A673 (cell line): ENCODE measurements around the gene TPR. TPM values are rescaled to one million over a fixed set of nuclear protein-coding genes. Genes with fewer than 3 reads are reported as not detected.
"Not testable (repeated sequence)": the region's sequence is repeated elsewhere in the genome, so short reads cannot be mapped to it uniquely, and the experiment has no call there.

ENCODE experiments used
- BruUV-seq: library from RNA; stranded (reverse); fragments of 400-500 nt; replicated peaks from 2 replicates; lab custom pipeline; 2021; lab: Mats Ljungman, UMichigan
- CTCF ChIA-PET: fragments of 300-600 bp; sonication (Branson Sonifier 250); formaldehyde crosslinking; loops from one replicate; lab custom pipeline; 2022; ENCODE audit warnings: antibody characterized with exemption; lab: Charles Lee
- POLR2A ChIA-PET: fragments of 300-600 bp; sonication (Branson Sonifier 250); formaldehyde crosslinking; loops from one replicate; lab custom pipeline; 2022; ENCODE audit warnings: antibody characterized with exemption; ENCODE audit not compliant: low non-redundant PET; lab: Charles Lee
- DNase-seq: peaks from one replicate; pipeline ENCODE4 v3.0.0-alpha.2; 2015; ENCODE audit warnings: low spot score
- H3K27ac ChIP-seq: fragments of 200-600 bp; sonication (generic); 2 replicates; pipeline ENCODE4 v1.5.1; 2016; ENCODE audit warnings: mixed run types, low read depth, mild to moderate bottlenecking, mixed read lengths, antibody characterized with exemption, low read length; ENCODE audit not compliant: poor library complexity, severe bottlenecking
- H3K27me3 ChIP-seq: fragments of 200-600 bp; sonication (generic); replicated peaks from 2 replicates; pipeline ENCODE4 v1.6.1; 2017; ENCODE audit warnings: mixed run types, low read depth, mild to moderate bottlenecking, mixed read lengths, antibody characterized with exemption, low read length; ENCODE audit not compliant: insufficient read depth, poor library complexity
- H3K36me3 ChIP-seq: fragments of 200-600 bp; sonication (generic); 2 replicates; pipeline ENCODE4 v1.6.1; 2016; ENCODE audit warnings: mixed run types, mild to moderate bottlenecking, mixed read lengths, antibody characterized with exemption, low read length; ENCODE audit not compliant: insufficient read depth, poor library complexity, severe bottlenecking
- H3K4me1 ChIP-seq: fragments of 200-600 bp; sonication (generic); 2 replicates; pipeline ENCODE4 v1.6.1; 2017; ENCODE audit warnings: mixed run types, mild to moderate bottlenecking, mixed read lengths, antibody characterized with exemption, low read length; ENCODE audit not compliant: insufficient read depth, poor library complexity, severe bottlenecking
- H3K4me3 ChIP-seq: fragments of 200-600 bp; sonication (generic); 2 replicates; pipeline ENCODE4 v1.5.1; 2016; ENCODE audit warnings: low read depth, mixed run types, mild to moderate bottlenecking, mixed read lengths, low read length; ENCODE audit not compliant: poor library complexity, severe bottlenecking
- H3K9me3 ChIP-seq: fragments of 200-600 bp; sonication (generic); 2 replicates; pipeline ENCODE4 v1.6.1; 2016; ENCODE audit warnings: mixed run types, low read depth, mild to moderate bottlenecking, mixed read lengths, antibody characterized with exemption, low read length; ENCODE audit not compliant: poor library complexity, severe bottlenecking
- CTCF ChIP-seq: fragments of 300-800, 200-600 bp; sonication (generic); conservative IDR thresholded peaks from 2 replicates; pipeline ENCODE4 v1.5.1; 2017; ENCODE audit warnings: low read depth, mild to moderate bottlenecking, antibody characterized with exemption, low read length, moderate library complexity, mixed read lengths
- EZH2 ChIP-seq: fragments of 200-600 bp; sonication (generic); IDR thresholded peaks from 2 replicates; pipeline ENCODE4 v1.6.1; 2017; ENCODE audit warnings: borderline replicate concordance, low read depth, mild to moderate bottlenecking, mixed read lengths, antibody characterized with exemption, low read length; ENCODE audit not compliant: poor library complexity, severe bottlenecking
- intact Hi-C: fragments of 100-400 bp; cut with micrococcal nuclease; formaldehyde crosslinking; loops from one replicate; pipeline ENCODE4 v1.10.0; 2022; ENCODE audit not compliant: unreplicated experiment
- total RNA-seq: library from RNA; stranded (reverse); gene quantifications from 2 replicates; pipeline ENCODE4 v1.2.3, GENCODE V29; 2021

The TPR gene
- total RNA-seq, 1 experiment from 2014 or later, result 137 TPM

GRCh38 chr1:186403632-186404031 lies 28.6 kb upstream of the TPR start:
- Histone ChIP-seq H3K4me1 (peaks cover 6% of the 10 kb centered on the region), H3K9me3 (no peaks in the 10 kb centered on the region), H3K4me3 (no peak overlapping the region), H3K27ac (no peak overlapping the region), H3K36me3 (peaks cover 43% of the 10 kb centered on the region), H3K27me3 (no peaks in the 10 kb centered on the region)
- ChIA-PET POLR2A (interaction anchor here (0.7 kb wide), 1 partner anchor 340 kb away, joined by 3 read pairs; no protein-coding TSS in a partner anchor), CTCF (no interaction called here)
- no peak for TF ChIP-seq EZH2
- TF ChIP-seq CTCF, result no peak
- BruUV-seq, result no TSS peak
- intact Hi-C loops, result loop anchor here (1.0 to 10.0 kb wide), 5 partner anchors 79 to 583 kb away; partner anchors contain the start of gene PTGS2
- no peak for DNase-seq

GRCh38 chr1:186401446-186401845 lies 26.4 kb upstream of the TPR start:
- H3K27me3 ChIP-seq, H3K4me3 ChIP-seq, H3K27ac ChIP-seq, BruUV-seq, H3K4me1 ChIP-seq, DNase-seq, POLR2A ChIA-PET, H3K9me3 ChIP-seq, CTCF ChIA-PET: not testable (repeated sequence)
- intact Hi-C loops, result loop anchor here (5.0 to 10.0 kb wide), 3 partner anchors 206 to 513 kb away; partner anchors contain the start of gene PTGS2
- H3K36me3 ChIP-seq, result peaks cover 37% of the 10 kb centered on the region

- DNase-seq, H3K27me3 ChIP-seq, H3K4me1 ChIP-seq, CTCF ChIA-PET, POLR2A ChIA-PET, intact Hi-C loops, BruUV-seq, H3K4me3 ChIP-seq, H3K9me3 ChIP-seq, H3K27ac ChIP-seq: not testable (repeated sequence)
- peaks cover 67% of the 10 kb centered on the region for H3K36me3 ChIP-seq
These were observed 17.7 kb upstream of the TPR start for GRCh38 chr1:186392711-186393110.

GRCh38 chr1:186391841-186392240 lies 16.8 kb upstream of the TPR start:
- H3K36me3 ChIP-seq, result peaks cover 64% of the 10 kb centered on the region
- H3K27ac ChIP-seq, result no peak overlapping the region
- POLR2A ChIA-PET, result no interaction called here

More at GRCh38 chr1:186391841-186392240, 16.8 kb upstream of the TPR start:
- Histone ChIP-seq H3K27me3 (no peaks in the 10 kb centered on the region), H3K4me3 (no peak overlapping the region), H3K4me1 (peaks cover 4% of the 10 kb centered on the region), H3K9me3 (no peaks in the 10 kb centered on the region)
- no peak for DNase-seq
- no TSS peak for BruUV-seq
- no peak for TF ChIP-seq EZH2
- TF ChIP-seq CTCF, result no peak
- CTCF ChIA-PET, result no interaction called here
- intact Hi-C loops, result no loop called here
